Measurements from ENCODE around the gene C22orf31.

GRCh38 chr22:29103121-29103520 is 41.5 kb upstream of the C22orf31 start:
- TF ChIP-seq POLR2A (IDR thresholded peaks at IDR 0.05; ENCODE audit: low read depth): no peak
- no peak for TF ChIP-seq CTCF (IDR thresholded peaks at IDR 0.05)
